NCI-H1105 treated with DMSO at 0.1 percent for 48 hours (cell line): Measurements from ENCODE around the gene TMEM170B.
A peak's percentile ranks its signal among the peaks of the same experiment; 100 is the strongest.

Source experiments
- DNase-seq: peaks from one replicate; lab custom pipeline; 2025; lab: John Stamatoyannopoulos, UW

TMEM170B gene

DNA sequence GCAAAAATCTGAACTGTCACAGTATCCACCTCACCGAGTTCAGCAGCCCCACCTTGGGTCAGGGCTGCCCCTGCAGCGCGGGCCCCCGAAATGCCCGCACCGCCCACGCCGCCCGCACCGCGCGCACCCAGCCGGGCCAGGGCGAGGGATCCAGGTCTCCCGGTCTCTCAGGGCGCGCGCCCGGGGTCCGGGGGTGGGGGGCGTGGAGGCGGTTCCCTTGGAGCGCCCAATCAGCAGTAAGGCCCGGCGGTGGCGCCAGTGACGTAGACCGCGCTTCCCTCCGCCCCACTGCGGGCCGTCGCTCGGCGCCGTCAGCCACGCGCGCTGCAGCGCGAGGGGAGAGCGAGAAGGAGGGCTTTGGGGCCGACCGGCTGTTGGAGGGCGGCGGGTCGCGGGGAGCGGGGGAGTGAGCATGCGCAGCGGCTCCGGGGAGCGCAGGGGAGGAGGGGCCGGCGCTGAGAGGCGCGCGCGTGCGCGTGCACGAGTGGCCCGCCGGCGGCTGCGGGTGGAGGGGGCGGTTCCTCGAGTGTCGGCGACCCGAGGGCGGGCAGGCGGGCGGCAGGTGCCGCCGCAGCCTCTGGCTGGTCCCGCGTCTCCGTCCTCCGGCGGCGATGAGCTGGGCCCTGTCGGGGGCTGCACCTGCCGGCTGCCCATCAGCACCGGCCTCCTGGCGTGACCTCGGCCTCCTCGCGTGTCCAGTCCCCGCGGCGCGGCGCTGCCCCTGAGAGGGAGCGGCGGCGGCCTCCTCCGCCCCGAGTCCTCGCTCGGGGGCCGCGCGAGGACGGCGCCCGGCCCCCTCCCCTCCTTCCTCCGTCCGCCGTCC lies at the start of gene TMEM170B:
Gene TMEM170B (plus strand): TSS at position 521 of the 823 bp plus-strand sequence. CDS start 529 bp downstream, outside the sequence.
- peak; percentile 94 for DNase-seq

DNA sequence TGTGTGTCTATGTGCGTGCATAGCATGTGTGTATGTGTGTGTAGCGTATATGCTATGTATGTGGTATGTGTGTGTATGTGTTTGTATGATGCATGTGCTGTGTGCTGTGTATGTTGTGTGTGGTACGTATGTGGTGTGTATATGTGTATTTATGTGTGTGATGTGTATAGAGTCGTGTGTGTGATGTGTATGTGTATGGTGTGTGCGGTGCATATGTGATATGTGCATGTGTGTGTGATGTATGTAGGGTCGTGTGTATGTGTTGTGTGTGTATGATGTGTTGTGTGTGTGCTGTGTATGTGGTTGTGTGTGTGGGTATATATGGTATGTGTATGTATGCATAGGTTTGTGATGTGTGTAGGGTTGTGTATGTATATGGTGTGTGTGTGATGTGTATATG lies 46.6 kb upstream of the TMEM170B start:
- no peak for DNase-seq

DNA sequence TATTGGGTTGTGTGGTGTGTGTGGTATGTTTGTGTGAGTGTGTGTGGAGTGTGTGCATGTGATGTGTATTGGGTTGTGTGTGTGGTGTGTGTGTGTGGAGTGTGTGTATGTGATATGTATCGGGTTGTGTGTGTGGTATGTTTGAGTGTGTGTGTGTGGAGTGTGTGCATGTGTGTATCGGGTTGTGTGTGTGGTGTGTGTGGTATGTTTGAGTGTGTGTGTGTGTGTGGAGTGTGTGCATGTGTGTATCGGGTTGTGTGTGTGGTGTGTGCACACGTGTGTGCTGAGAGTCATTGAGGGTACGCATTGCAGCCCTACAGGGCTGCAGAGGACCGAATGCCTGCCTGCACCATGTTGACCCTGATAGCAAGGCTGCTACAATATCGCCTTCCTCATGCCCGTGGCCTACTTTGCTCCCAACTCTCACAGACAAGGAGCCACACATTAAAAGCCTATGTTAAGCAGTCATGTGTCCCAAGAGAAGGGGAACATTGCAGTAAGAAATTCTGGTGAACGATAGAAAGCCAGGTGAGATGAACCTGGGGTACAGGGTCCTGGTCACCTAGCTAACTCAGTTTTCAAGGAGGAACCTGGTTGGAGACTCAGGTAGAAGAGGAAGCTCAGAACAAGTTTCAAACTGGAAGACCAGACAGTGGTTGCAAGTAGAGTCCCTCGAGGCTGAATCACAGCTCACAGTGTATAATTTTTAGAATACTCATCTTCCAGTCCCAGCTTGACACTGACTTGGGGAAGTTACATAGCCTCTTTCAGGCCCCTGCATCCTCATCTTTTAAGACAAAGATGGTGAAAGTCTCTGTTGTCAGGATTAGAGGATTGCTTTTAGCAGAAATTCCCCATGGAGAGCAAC lies 45.7 kb upstream of the TMEM170B start:
- no peak for DNase-seq

GRCh38 chr6:11492464-11493290 lies 44.9 kb upstream of the TMEM170B start:
- no peak for DNase-seq

- no peak for DNase-seq
Measured at GRCh38 chr6:11493974-11494373, 43.6 kb upstream of the TMEM170B start.

DNA sequence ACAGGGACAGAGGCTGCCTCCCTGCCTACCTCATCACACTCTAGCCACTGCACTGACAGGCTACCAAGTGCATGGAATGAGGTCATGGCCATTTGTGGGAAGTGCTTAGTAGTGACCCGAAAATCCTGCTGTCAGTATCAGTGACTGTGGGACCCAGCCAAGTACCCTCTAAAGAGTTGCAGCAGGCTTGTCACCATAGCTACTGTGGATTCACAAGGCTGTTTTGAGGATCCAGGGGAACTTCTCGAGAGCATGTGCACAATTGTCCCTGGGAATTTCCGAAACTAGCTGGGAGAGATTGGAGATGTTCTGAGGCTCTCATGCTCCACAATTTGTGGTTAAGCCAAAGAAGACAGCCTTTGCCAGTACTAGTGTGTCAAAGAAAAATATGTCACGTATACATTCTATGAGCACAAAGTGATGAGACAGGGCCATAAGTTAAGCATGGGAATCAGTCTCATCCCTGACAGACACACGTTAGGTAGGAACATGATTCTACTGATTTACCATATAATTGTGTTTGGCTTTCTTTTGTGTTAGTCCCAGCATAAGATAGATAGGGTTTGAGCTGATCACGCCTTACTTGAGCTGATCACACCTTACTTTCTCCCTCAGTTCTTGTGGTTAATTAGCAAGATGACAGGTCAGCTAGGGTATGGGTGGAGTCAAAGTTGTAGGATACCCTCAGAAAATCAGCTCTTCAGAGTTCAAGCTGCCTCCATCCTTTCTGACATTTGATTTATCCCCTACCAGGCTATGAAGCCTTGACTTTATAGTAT lies 42.6 kb upstream of the TMEM170B start:
- no peak for DNase-seq

- DNase-seq, result peak; percentile 16
Measured at GRCh38 chr6:11495565-11496145, 41.9 kb upstream of the TMEM170B start.

- peak; percentile 79 for DNase-seq
Measured at GRCh38 chr6:11496152-11497060, 41.1 kb upstream of the TMEM170B start.

GRCh38 chr6:11497107-11497506 lies 40.4 kb upstream of the TMEM170B start:
- no peak for DNase-seq

- DNase-seq, result peak; percentile 43
Measured at GRCh38 chr6:11497881-11498280, 39.7 kb upstream of the TMEM170B start.

DNA sequence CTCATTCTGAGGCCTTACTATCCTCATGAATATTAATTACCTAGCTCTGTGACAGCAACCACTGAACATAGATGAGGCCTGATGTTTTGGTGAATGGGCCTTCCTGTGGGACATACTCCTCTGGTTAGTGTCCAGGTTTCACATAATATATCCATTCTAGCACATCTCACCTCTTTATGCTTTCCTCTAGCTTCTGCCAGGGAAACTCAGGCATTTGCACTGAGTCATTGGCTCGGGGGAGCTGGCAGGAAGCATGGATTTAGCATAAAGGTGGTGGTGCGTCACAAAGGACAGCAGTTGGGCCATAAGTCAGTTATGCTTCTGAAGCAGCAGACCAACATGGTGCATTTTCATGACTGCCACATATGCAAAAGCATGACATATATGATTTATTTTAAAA lies 37.5 kb upstream of the TMEM170B start:
- no peak for DNase-seq

DNA sequence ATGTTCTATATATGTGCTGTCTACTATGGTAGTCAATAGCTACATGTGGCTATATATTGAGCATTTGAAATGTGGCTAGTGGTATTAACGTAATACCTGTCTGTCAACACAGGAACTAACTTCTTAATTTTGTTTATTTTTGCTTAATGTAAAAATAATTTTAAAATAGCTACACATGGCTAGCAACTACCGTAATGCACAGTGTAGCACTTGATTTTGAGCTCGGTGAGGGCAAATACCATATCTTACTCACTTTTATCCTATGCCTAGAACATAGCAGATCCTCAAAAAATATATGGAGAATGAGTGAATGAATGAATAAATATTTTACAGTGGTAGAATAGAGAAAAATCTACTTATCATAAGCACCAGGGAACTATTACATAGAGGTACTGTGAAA lies 28.1 kb upstream of the TMEM170B start:
- no peak for DNase-seq

DNA sequence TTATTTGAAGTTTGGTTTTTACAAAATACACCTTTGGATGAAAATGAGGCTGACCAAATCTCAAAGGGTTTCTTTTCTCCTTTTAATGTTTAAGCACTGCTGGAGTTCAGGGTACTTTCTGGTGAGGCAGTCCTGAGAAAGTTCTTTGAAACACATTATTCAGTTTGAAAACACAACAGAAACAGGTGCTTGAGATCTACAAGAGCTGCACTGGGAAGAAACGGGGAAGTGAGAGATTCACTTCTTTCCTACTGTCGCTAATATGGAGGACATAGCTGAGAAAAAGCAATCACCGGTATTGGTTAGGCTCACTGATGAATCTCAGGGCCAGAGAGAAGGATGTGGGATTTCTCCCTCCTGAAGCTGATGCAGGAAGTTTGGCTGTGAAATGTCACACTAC lies 22.9 kb upstream of the TMEM170B start:
- DNase-seq, result no peak

DNA sequence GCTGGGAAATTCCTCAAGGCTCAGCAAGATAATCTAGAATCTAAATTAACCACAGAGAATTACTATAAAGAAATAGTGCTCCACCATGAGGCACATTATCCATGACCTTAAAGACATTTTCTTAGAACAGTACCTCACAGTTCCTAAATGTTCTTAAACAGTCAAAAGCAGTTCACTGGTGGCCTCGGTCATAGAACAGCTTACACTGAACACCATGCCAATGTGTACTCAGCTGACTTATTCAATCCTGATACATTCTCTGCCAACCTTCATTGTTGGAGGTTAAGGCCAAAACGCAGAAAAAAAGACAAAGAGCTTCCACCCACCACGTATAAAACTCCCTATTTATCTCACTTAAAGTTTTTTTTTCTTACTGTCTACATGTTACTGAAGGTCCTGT lies 21.8 kb upstream of the TMEM170B start:
- DNase-seq, result no peak

GRCh38 chr6:11522812-11523605 lies 14.5 kb upstream of the TMEM170B start:
- DNase-seq, result no peak

GRCh38 chr6:11525468-11526155 lies 11.9 kb upstream of the TMEM170B start:
- no peak for DNase-seq

- no peak for DNase-seq
Measured at GRCh38 chr6:11526156-11526505, 11.4 kb upstream of the TMEM170B start.

DNA sequence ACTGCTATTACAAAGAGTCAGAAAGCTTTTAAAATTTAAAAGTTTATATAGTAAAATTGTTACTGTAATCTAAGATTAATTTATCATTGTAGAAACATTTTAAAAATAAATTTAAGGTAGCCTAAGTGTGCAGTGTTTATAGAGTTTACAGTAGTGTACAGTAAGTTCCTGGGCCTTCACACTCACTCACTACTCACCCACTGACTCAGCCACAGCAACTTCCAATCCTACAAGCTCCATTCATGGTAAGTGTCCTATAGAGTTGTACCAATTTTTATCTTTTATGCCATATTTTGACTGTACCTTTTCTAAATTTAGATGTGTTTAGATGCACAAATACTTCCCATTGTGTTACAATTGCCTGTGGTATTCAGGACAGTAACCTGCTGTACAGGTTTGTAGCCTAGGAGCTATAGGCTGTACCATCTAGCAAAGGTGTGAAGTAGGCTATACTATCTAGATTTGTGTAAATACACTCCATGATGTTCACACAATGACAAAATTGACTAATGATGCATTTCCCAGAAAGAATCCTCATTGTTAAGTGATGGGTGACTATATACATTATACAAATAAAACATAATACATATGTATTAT lies 10.2 kb upstream of the TMEM170B start:
- no peak for DNase-seq
